Ishikawa (cell line): ENCODE data around the gene TBC1D5.

Source experiments
- CREB1 ChIP-seq: IDR thresholded peaks from 2 replicates; pipeline ENCODE4 v1.6.1; 2012; ENCODE audit warnings: low read depth
- EGR1 ChIP-seq: IDR thresholded peaks from 2 replicates; pipeline ENCODE4 v1.6.1; 2012
- YY1 ChIP-seq: IDR thresholded peaks from 2 replicates; pipeline ENCODE4 v1.6.1; 2012; ENCODE audit warnings: low read depth

DNA sequence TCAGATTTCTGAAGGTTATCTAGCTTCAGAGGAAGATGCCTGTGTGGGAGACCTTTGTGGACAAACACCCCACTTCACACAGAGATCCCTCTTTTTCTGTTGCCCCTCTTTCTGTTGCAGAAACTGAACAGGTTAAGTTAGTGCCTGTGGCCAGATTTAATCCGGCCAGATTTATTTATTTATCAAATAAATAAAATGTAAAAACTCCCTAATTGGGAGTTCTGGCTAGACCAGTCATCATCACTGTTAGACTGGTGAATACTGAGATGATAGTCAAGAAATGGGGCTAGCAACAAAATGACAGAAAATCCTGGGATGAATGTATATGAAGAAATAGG lies 1.2 kb upstream of the TBC1D5 start:
- TF ChIP-seq CREB1 (no peak), YY1 (no peak), EGR1 (no peak)
